Measurements from ENCODE around the gene KITLG. TPM values are rescaled to one million over a fixed set of nuclear protein-coding genes. Genes with fewer than 3 reads are reported as not detected.

Gene KITLG
- total RNA-seq, 2 donors from 2014 or later: 3.5 to 9.6 TPM

DNA sequence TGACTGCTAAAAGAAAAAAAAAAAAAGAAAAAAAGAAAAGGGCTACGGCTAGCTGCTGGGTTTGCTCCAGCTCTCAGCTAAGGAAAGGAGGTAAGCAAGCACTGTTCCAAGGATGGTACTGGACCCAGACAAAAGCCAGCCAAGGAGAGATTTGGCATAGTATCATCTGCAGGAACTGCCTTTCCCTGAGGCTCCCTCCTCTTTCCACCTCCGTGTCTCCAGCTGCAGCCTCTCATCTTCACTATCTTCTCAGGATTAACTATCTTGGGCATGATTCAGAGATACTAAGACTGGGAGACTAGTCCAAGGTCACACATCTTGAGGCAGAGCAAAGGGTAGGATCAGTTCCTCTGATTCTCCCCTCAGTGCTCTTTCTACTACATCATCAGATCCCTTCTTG lies 6.0 kb downstream of the KITLG start:
- no peak overlapping the region for H3K27ac ChIP-seq
- H3K9me3 ChIP-seq: no peaks in the 10 kb centered on the region
- no peak for DNase-seq (ENCODE audit: low spot score)
- H3K4me1 ChIP-seq: peaks cover 0 to 49% of the 10 kb centered on the region in 2 donors
- H3K27me3 ChIP-seq: no peaks in the 10 kb centered on the region
- TF ChIP-seq, protein P1, sequence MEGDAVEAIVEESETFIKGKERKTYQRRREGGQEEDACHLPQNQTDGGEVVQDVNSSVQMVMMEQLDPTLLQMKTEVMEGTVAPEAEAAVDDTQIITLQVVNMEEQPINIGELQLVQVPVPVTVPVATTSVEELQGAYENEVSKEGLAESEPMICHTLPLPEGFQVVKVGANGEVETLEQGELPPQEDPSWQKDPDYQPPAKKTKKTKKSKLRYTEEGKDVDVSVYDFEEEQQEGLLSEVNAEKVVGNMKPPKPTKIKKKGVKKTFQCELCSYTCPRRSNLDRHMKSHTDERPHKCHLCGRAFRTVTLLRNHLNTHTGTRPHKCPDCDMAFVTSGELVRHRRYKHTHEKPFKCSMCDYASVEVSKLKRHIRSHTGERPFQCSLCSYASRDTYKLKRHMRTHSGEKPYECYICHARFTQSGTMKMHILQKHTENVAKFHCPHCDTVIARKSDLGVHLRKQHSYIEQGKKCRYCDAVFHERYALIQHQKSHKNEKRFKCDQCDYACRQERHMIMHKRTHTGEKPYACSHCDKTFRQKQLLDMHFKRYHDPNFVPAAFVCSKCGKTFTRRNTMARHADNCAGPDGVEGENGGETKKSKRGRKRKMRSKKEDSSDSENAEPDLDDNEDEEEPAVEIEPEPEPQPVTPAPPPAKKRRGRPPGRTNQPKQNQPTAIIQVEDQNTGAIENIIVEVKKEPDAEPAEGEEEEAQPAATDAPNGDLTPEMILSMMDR (IDR thresholded peaks at IDR 0.05): no peak
- H3K36me3 ChIP-seq: no peaks in the 10 kb centered on the region
- no peak overlapping the region for H3K4me3 ChIP-seq

DNA sequence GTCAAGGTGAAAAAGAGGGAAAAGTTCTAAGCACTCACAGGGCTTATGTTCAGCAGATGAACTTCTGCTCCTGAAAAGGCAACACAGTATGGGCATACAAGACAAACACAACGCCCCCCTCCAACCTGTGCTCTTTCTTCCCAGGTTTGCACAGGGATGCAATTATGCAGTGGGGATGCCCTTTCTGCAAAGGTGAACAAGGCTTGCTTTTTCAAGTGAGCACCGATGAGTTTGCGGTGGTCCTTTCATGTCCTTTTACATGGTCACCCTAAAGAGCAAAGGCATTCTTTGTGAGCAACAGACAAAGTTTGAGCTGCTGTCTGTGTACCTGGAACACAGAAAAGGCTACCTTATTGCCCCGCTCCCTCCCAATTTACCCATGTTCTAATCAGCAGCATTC lies 6.7 kb downstream of the KITLG start:
- DNase-seq (ENCODE audit: low spot score): no peak
- Histone ChIP-seq H3K4me3 (no peak overlapping the region), H3K27me3 (no peaks in the 10 kb centered on the region), H3K4me1 (peaks cover 0 to 43% of the 10 kb centered on the region in 2 donors), H3K36me3 (no peaks in the 10 kb centered on the region), H3K9me3 (no peaks in the 10 kb centered on the region), H3K27ac (no peak overlapping the region)
- TF ChIP-seq, protein P1 (IDR thresholded peaks at IDR 0.05): no peak

- Histone ChIP-seq H3K4me1 (peaks cover 0 to 37% of the 10 kb centered on the region in 2 donors), H3K9me3 (no peaks in the 10 kb centered on the region), H3K4me3 (no peak overlapping the region), H3K36me3 (no peaks in the 10 kb centered on the region), H3K27ac (no peak overlapping the region), H3K27me3 (no peaks in the 10 kb centered on the region)
- DNase-seq (ENCODE audit: low spot score): no peak
- TF ChIP-seq, protein P1 (IDR thresholded peaks at IDR 0.05): no peak
Measured at GRCh38 chr12:88572781-88573549, 7.3 kb downstream of the KITLG start.

DNA sequence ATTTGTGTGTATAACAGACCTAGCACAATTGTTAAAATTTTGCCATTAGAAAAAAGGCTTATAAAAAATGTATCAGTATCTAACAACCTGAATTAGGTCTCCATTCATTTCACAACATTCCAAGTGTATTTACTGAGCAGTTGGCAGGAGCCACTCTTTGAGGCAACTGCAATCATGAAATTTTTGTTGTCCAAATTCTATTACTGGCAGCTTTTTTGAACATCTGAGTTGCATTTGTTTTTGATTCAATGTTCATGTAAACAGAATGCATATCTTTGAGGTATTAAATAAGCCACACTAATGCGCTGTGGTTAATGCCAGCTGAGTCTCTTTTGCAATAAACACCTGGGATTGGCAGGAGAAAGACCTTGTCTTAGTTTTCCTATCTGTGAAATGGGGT lies 8.7 kb downstream of the KITLG start:
- H3K36me3 ChIP-seq: no peaks in the 10 kb centered on the region
- H3K27ac ChIP-seq: no peak overlapping the region
- no peaks in the 10 kb centered on the region for H3K27me3 ChIP-seq
- TF ChIP-seq, protein P1 (IDR thresholded peaks at IDR 0.05): no peak
- DNase-seq (ENCODE audit: low spot score): no peak
- no peak overlapping the region for H3K4me3 ChIP-seq
- H3K9me3 ChIP-seq: no peaks in the 10 kb centered on the region
- H3K4me1 ChIP-seq: peaks cover 0 to 28% of the 10 kb centered on the region in 2 donors

GRCh38 chr12:88570103-88570502 lies 10.2 kb downstream of the KITLG start:
- Histone ChIP-seq H3K4me1 (peaks cover 0 to 28% of the 10 kb centered on the region in 2 donors), H3K27me3 (no peaks in the 10 kb centered on the region), H3K27ac (no peak overlapping the region), H3K36me3 (no peaks in the 10 kb centered on the region), H3K9me3 (no peaks in the 10 kb centered on the region), H3K4me3 (no peak overlapping the region)
- DNase-seq (ENCODE audit: low spot score): no peak
- TF ChIP-seq, protein P1 (IDR thresholded peaks at IDR 0.05): no peak

DNA sequence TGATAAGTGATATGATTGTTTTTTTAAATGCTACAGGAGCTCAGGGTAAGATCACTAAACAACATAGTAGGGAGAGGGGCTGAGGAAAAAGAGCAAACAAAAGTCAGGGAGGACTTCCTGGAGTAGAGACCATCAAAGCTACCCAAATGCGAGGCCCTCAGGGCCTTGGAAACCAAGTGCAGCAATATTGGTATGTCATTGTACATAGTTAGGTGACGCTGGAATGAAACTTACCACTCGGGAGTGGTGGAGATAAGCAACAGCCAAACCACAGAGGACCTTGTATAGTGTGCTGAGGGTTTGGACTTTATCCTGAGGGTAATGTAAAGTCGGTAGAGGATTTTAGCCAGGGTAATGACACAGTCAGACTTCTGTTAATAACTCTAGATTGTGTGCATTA lies 13.8 kb downstream of the KITLG start:
- no peaks in the 10 kb centered on the region for H3K27me3 ChIP-seq
- no peaks in the 10 kb centered on the region for H3K9me3 ChIP-seq
- H3K4me1 ChIP-seq: peaks cover 0 to 7% of the 10 kb centered on the region in 2 donors
- DNase-seq (ENCODE audit: low spot score): no peak
- H3K4me3 ChIP-seq: no peak overlapping the region
- TF ChIP-seq, protein P1 (IDR thresholded peaks at IDR 0.05): no peak
- no peak overlapping the region for H3K27ac ChIP-seq
- no peaks in the 10 kb centered on the region for H3K36me3 ChIP-seq

Measured in right atrium auricular region (tissue), 2 donors.